OCI-LY1 (cell line): ENCODE data around the gene MOK.

Experiments used
- CTCF ChIP-seq: fragments of 200-600 bp; sonication (generic), shearing (Covaris generic); IDR thresholded peaks from 2 replicates; pipeline ENCODE4 v1.5.1; 2017; ENCODE audit warnings: mild to moderate bottlenecking, antibody characterized with exemption, low read length, moderate library complexity, mixed read lengths
- EZH2 ChIP-seq: fragments of 200-600 bp; sonication (generic), shearing (Covaris generic); IDR thresholded peaks from 2 replicates; pipeline ENCODE4 v1.8.0; 2017; ENCODE audit warnings: borderline replicate concordance, mixed run types, mild to moderate bottlenecking, antibody characterized with exemption, low read length, moderate library complexity, mixed read lengths

- TF ChIP-seq CTCF (no peak), EZH2 (no peak)
These were observed 79.6 kb downstream of the MOK start for GRCh38 chr14:102225386-102225785.
